KMS-11 (cell line): ENCODE data around the gene CD79A.

ENCODE experiments used
- H2AFZ ChIP-seq: fragments of 200-600 bp; sonication (generic); 2 replicates; pipeline ENCODE4 v1.6.1; 2016; ENCODE audit warnings: antibody characterized with exemption, mixed run types, low read depth
- H3K27ac ChIP-seq: fragments of 200-600 bp; sonication (generic); 2 replicates; pipeline ENCODE4 v1.6.1; 2016; ENCODE audit warnings: mild to moderate bottlenecking, mixed run types
- H3K27me3 ChIP-seq: fragments of 200-600 bp; sonication (generic); 2 replicates; pipeline ENCODE4 v1.6.1; 2017; ENCODE audit warnings: mild to moderate bottlenecking, low read depth, mixed run types, moderate library complexity; ENCODE audit not compliant: insufficient read depth
- H3K36me3 ChIP-seq: fragments of 200-600 bp; sonication (generic); 2 replicates; pipeline ENCODE4 v1.6.1; 2017; ENCODE audit warnings: mild to moderate bottlenecking, mixed run types; ENCODE audit not compliant: insufficient read depth
- H3K4me1 ChIP-seq: fragments of 200-600 bp; sonication (generic); 2 replicates; pipeline ENCODE4 v1.6.1; 2016; ENCODE audit warnings: mild to moderate bottlenecking, low read depth, mixed run types; ENCODE audit not compliant: poor library complexity, severe bottlenecking
- H3K4me2 ChIP-seq: fragments of 200-600 bp; sonication (generic); 2 replicates; pipeline ENCODE4 v1.7.0; 2016; ENCODE audit warnings: mild to moderate bottlenecking, mixed run types
- H3K4me3 ChIP-seq: fragments of 200-600 bp; sonication (generic); IDR thresholded peaks from 2 replicates; pipeline ENCODE4 v1.6.1; 2017; ENCODE audit warnings: low read depth, low read length, mixed read lengths; ENCODE audit not compliant: insufficient read depth
- H3K79me2 ChIP-seq: fragments of 200-600 bp; sonication (generic); 2 replicates; pipeline ENCODE4 v1.6.1; 2016; ENCODE audit warnings: low read depth, mixed run types; ENCODE audit not compliant: insufficient read depth
- H3K9ac ChIP-seq: fragments of 200-600 bp; sonication (generic); 2 replicates; pipeline ENCODE4 v1.6.1; 2016; ENCODE audit warnings: mild to moderate bottlenecking, mixed run types
- H4K20me1 ChIP-seq: fragments of 200-600 bp; sonication (generic); 2 replicates; pipeline ENCODE4 v1.6.1; 2016; ENCODE audit warnings: mild to moderate bottlenecking, mixed run types; ENCODE audit not compliant: insufficient read depth
- CTCF ChIP-seq: fragments of 200-600 bp; sonication (generic); conservative IDR thresholded peaks from 2 replicates; pipeline ENCODE4 v1.6.1; 2017; ENCODE audit warnings: low read depth, mild to moderate bottlenecking, antibody characterized with exemption, low read length, moderate library complexity, mixed read lengths

The CD79A gene

GRCh38 chr19:41844601-41845000 lies 32.5 kb upstream of the CD79A start, which contains the start of gene LYPD4:
Gene LYPD4, minus strand, starts transcription at chr19:41844683. Its CDS starts 5,398 bp downstream, at chr19:41839285.
- Histone ChIP-seq H3K4me3 (no peak within 1 kb of the TSS), H3K4me2 (no peak within 1 kb of the TSS), H3K36me3 (no peaks in the 10 kb centered on the region), H3K27ac (no peak within 1 kb of the TSS), H2AFZ (no peak within 1 kb of the TSS), H3K27me3 (peaks cover 60% of the 10 kb centered on the region), H3K4me1 (no peaks in the 10 kb centered on the region), H3K79me2 (no peaks in the 10 kb centered on the region), H4K20me1 (no peaks in the 10 kb centered on the region), H3K9ac (no peak within 1 kb of the TSS)
- no peak for TF ChIP-seq CTCF

- Histone ChIP-seq H4K20me1 (no peaks in the 10 kb centered on the region), H3K4me1 (no peaks in the 10 kb centered on the region), H3K4me3 (no peak within 1 kb of the TSS), H3K9ac (no peak within 1 kb of the TSS), H3K79me2 (no peaks in the 10 kb centered on the region), H2AFZ (no peak within 1 kb of the TSS), H3K27me3 (peaks cover 60% of the 10 kb centered on the region), H3K27ac (no peak within 1 kb of the TSS), H3K4me2 (no peak within 1 kb of the TSS), H3K36me3 (no peaks in the 10 kb centered on the region)
- TF ChIP-seq CTCF: no peak
Measured at GRCh38 chr19:41845001-41845050, 32.3 kb upstream of the CD79A start, which contains the start of gene DMRTC2. Gene DMRTC2, plus strand, starts transcription at chr19:41845042. Its CDS starts 2,387 bp downstream, at chr19:41847429.

GRCh38 chr19:41845051-41845590 lies 32.0 kb upstream of the CD79A start:
- H4K20me1 ChIP-seq: no peaks in the 10 kb centered on the region
- H3K4me1 ChIP-seq: no peaks in the 10 kb centered on the region
- H2AFZ ChIP-seq: no peak overlapping the region
- H3K4me3 ChIP-seq: no peak overlapping the region
- no peak overlapping the region for H3K9ac ChIP-seq
- no peaks in the 10 kb centered on the region for H3K79me2 ChIP-seq
- H3K4me2 ChIP-seq: no peak overlapping the region
- TF ChIP-seq CTCF: no peak
- H3K36me3 ChIP-seq: no peaks in the 10 kb centered on the region
- H3K27me3 ChIP-seq: peaks cover 60% of the 10 kb centered on the region
- H3K27ac ChIP-seq: no peak overlapping the region

GRCh38 chr19:41847351-41848105 lies 29.6 kb upstream of the CD79A start:
- H3K27me3 ChIP-seq: peaks cover 74% of the 10 kb centered on the region
- H3K27ac ChIP-seq: no peak overlapping the region
- no peaks in the 10 kb centered on the region for H4K20me1 ChIP-seq
- H3K4me3 ChIP-seq: no peak overlapping the region
- H2AFZ ChIP-seq: no peak overlapping the region
- no peak overlapping the region for H3K4me2 ChIP-seq
- H3K4me1 ChIP-seq: no peaks in the 10 kb centered on the region
- H3K9ac ChIP-seq: no peak overlapping the region
- no peak for TF ChIP-seq CTCF
- no peaks in the 10 kb centered on the region for H3K79me2 ChIP-seq
- no peaks in the 10 kb centered on the region for H3K36me3 ChIP-seq
